ENCODE results near the gene CHRNA5. TPM values are rescaled to one million over a fixed set of nuclear protein-coding genes. Genes with fewer than 3 reads are reported as not detected.
"Not testable (repeated sequence)": the region's sequence is repeated elsewhere in the genome, so short reads cannot be mapped to it uniquely, and the experiment has no call there.

Gene CHRNA5
- total and polyA plus RNA-seq, 7 experiments from 2014 or later, result 0.10 to 3.4 (median 0.62) TPM; not detected in 2

DNA sequence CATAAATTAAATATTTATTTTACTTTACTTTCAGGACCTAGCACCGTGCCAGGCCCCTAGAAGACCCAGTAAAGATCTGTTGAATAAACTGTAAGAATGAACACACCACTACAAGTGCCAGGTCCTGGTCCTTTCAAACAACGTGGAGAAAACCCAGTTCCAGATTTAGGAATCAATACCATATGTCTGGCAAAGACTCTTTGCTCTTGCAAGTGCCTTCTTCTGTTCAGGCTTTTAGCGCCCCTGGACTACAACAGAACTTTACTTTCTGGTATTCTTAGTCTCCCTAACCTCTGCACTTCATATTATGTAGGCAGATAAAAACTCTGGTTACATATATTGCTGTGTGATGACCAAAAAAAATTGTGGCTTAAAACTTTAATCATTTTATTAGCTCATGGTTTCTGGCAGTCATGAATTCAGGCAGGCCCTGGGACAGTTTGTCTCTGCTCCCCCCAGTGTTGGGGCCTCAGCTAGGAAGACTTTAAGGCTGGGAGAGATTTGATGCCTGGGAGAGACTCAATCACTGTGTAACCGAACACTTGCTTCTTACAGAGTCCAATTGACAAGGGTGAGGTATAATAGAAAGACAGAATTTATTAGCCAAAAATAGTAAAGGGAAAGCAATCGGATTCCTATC is 27.9 kb upstream of the CHRNA5 start:
- Histone ChIP-seq H3K36me3 (ENCODE audit: control insufficient read depth in 2 of 3, insufficient read depth in 3 of 3, low read length in 3 of 3) (peaks cover 0 to 7% (median 0%) of the 10 kb centered on the region in 3 experiments), H3K4me1 (ENCODE audit: control insufficient read depth in 2 of 2, insufficient read depth in 2 of 2, low read length in 2 of 2) (peaks cover 10 to 15% of the 10 kb centered on the region in 2 donors), H3K4me3 (ENCODE audit: low read length) (no peak overlapping the region), H3K9me3 (ENCODE audit: control insufficient read depth in 2 of 3, low read length in 3 of 3) (no peaks in the 10 kb centered on the region), H3K27me3 (ENCODE audit: control insufficient read depth in 2 of 2, insufficient read depth in 2 of 2, low read length in 2 of 2) (no peaks in the 10 kb centered on the region), H3K27ac (ENCODE audit: low read depth, low read length) (no peak overlapping the region)
- ATAC-seq, result no peak
- ChIA-PET POLR2A (no interaction called here), CTCF (no interaction called here)
- intact Hi-C loops (cut with micrococcal nuclease), result no loop called here
- Mint-ChIP-seq H3K4me3 (peak overlapping the region in 1 of 10 donors; percentile 1), H3K4me1 (peaks cover 9 to 28% (median 18%) of the 10 kb centered on the region in 7 donors), H3K9me3 (peaks cover 0 to 11% (median 0%) of the 10 kb centered on the region in 11 donors), H3K27me3 (peaks cover 0 to 4% (median 0%) of the 10 kb centered on the region in 5 donors), H3K27ac (no peak overlapping the region), H3K36me3 (peaks cover 0 to 12% (median 5%) of the 10 kb centered on the region in 5 donors)
- DNase-seq, result no peak

DNA sequence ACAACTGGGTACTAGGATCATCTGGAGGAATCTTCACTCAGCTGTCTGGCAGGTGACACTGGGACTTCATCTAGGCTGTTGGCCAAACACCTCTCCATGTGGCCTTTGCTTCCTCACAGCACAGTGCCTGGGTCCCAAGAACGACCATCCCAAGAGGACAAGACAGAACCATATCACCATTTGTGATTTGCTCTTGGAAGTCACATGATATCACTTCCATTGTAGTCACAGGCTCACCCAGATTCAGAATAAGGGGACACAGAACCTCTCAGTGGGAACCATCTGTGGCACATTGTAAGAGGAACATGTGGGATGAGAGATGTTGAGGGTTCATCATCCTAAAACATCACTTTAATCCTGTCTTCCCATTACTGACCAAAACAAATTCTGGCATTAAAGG is 27.0 kb upstream of the CHRNA5 start:
- ChIA-PET POLR2A (interaction anchor here (1.4 kb wide), 1 partner anchor 45 kb away, joined by 3 read pairs; no protein-coding TSS in a partner anchor), CTCF (no interaction called here)
- H3K4me3 Mint-ChIP-seq, result peak overlapping the region in 5 of 10 donors; percentile 5 to 73 (median 29)

DNA sequence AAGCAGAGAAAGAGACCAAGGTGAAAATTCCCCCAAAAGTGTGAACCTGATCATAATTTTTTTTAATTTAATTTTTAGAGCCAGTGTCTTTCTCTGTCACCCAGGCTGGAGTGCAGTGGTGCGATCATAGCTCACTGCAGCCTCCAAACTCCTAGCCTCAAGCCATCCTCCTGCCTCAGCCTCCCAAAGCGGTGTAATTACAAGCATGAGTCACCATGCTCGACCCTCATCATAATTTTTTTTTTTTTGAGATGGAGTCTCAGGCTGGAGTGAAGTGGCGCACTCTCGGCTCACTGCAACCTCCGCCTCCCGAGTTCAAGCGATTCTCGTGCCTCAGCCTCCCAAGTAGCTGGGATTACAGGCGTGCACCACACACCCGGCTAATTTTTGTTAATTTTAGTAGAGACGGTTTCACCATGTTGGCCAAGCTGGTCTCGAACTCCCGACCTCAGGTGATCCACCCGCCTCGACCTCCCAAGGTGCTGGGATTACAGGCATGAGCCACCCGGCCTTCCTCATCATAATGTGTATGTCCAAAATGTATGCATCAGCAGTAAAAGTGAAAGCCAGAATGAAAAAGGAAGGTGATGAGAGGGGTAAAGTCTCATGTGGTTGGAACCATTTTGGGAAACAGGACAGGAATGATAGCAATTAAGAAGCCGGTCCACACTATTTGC is 25.7 kb upstream of the CHRNA5 start:
- Mint-ChIP-seq H3K27ac (peak overlapping the region; percentile 91 to 100 (median 99)), H3K36me3 (peaks cover 0 to 19% (median 7%) of the 10 kb centered on the region in 5 donors), H3K4me1 (peaks cover 18 to 44% (median 33%) of the 10 kb centered on the region in 7 donors), H3K4me3 (peak overlapping the region; percentile 86 to 99 (median 92)), H3K9me3 (peaks cover 0 to 11% (median 0%) of the 10 kb centered on the region in 11 donors)
- CTCF ChIA-PET, result interaction anchor here (0.7 to 1.1 kb wide), 2 partner anchors 14 to 61 kb away, joined by 3 read pairs; no protein-coding TSS in a partner anchor
- intact Hi-C loops (cut with micrococcal nuclease), result loop anchor here (1.0 to 2.0 kb wide), 8 partner anchors 10 to 391 kb away; partner anchors contain the start of genes CHRNA5 (in 2 of the 2), HYKK (in 2 of the 2), IREB2 (in 2 of the 2) and IDH3A (in 1 of the 2)
- not testable (repeated sequence) for ATAC-seq; H3K27me3 ChIP-seq (ENCODE audit: control insufficient read depth in 2 of 2, insufficient read depth in 2 of 2, low read length in 2 of 2); H3K9me3 ChIP-seq (ENCODE audit: control insufficient read depth in 2 of 3, low read length in 3 of 3); H3K27me3 Mint-ChIP-seq; DNase-seq
- Histone ChIP-seq H3K27ac (ENCODE audit: low read depth, low read length) (peak overlapping the region; percentile 99), H3K4me3 (ENCODE audit: low read length) (peak overlapping the region; percentile 89), H3K4me1 (ENCODE audit: control insufficient read depth in 2 of 2, insufficient read depth in 2 of 2, low read length in 2 of 2) (peaks cover 19 to 23% of the 10 kb centered on the region in 2 donors), H3K36me3 (ENCODE audit: control insufficient read depth in 2 of 3, insufficient read depth in 3 of 3, low read length in 3 of 3) (peaks cover 0 to 21% (median 5%) of the 10 kb centered on the region in 3 experiments)
- POLR2A ChIA-PET, result interaction anchor here (0.8 to 2.4 kb wide), 13 partner anchors 10 to 334 kb away, joined by 3 to 43 read pairs (median 3); partner anchors contain the start of genes CHRNA5, DNAJA4, HYKK and IREB2

More for the DNA sequence above, 27.0 kb upstream of the CHRNA5 start:
- Mint-ChIP-seq H3K27me3 (peaks cover 0 to 4% (median 0%) of the 10 kb centered on the region in 5 donors), H3K36me3 (peaks cover 0 to 15% (median 7%) of the 10 kb centered on the region in 5 donors), H3K9me3 (peaks cover 0 to 11% (median 0%) of the 10 kb centered on the region in 11 donors), H3K27ac (peak overlapping the region in 6 of 9 donors; percentile 19 to 99 (median 58)), H3K4me1 (peaks cover 16 to 38% (median 27%) of the 10 kb centered on the region in 7 donors)
- Histone ChIP-seq H3K4me3 (ENCODE audit: low read length) (no peak overlapping the region), H3K4me1 (ENCODE audit: control insufficient read depth in 2 of 2, insufficient read depth in 2 of 2, low read length in 2 of 2) (peaks cover 19% of the 10 kb centered on the region in 2 donors), H3K36me3 (ENCODE audit: control insufficient read depth in 2 of 3, insufficient read depth in 3 of 3, low read length in 3 of 3) (peaks cover 0 to 15% (median 0%) of the 10 kb centered on the region in 3 experiments), H3K27me3 (ENCODE audit: control insufficient read depth in 2 of 2, insufficient read depth in 2 of 2, low read length in 2 of 2) (no peaks in the 10 kb centered on the region), H3K27ac (ENCODE audit: low read depth, low read length) (no peak overlapping the region), H3K9me3 (ENCODE audit: control insufficient read depth in 2 of 3, low read length in 3 of 3) (no peaks in the 10 kb centered on the region)
- DNase-seq (no peak), ATAC-seq (no peak)
- intact Hi-C loops (cut with micrococcal nuclease), result no loop called here

DNA sequence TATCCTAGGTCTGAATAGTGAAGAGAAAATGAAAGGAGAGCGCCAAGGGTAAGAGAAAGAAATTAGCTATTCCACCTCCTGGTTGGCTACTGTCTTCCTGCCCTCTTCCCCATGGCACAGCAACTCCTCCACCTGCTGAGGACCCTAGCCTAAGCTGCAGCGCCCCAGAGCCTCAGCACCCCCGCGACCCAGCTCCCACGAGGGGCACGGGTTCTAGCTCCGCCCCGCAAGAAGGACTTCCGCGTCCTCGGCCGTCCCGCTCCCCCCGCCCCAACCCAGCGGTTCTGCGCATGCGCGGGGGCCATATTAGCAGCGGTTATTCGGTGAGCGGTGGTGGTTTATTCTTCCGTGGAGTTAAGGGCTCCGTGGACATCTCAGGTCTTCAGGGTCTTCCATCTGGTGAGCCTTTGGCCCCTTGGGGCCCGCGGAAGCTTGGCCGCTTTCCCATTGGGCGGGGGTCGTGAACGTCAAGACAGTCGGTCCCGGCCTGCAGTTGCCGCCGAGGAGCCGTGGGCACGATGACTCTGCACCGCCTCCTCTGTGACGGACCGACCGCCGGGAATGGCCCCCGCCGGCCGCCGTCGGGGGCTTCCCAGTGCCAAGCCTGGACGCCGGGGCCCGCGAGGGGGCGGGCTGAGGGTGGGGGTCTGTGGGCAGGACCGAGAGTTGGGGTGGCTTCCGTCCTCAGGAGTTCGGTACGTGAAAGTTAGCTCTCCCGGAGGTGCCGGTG is 25.0 kb upstream of the CHRNA5 start, which contains the start of gene PSMA4:
Gene PSMA4 (plus strand): TSS at position 304 of the 730 bp plus-strand sequence. CDS start 1,484 bp downstream, outside the sequence.
- peak within 1 kb of the TSS; percentile 91 to 100 (median 99) for H3K27ac Mint-ChIP-seq

DNA sequence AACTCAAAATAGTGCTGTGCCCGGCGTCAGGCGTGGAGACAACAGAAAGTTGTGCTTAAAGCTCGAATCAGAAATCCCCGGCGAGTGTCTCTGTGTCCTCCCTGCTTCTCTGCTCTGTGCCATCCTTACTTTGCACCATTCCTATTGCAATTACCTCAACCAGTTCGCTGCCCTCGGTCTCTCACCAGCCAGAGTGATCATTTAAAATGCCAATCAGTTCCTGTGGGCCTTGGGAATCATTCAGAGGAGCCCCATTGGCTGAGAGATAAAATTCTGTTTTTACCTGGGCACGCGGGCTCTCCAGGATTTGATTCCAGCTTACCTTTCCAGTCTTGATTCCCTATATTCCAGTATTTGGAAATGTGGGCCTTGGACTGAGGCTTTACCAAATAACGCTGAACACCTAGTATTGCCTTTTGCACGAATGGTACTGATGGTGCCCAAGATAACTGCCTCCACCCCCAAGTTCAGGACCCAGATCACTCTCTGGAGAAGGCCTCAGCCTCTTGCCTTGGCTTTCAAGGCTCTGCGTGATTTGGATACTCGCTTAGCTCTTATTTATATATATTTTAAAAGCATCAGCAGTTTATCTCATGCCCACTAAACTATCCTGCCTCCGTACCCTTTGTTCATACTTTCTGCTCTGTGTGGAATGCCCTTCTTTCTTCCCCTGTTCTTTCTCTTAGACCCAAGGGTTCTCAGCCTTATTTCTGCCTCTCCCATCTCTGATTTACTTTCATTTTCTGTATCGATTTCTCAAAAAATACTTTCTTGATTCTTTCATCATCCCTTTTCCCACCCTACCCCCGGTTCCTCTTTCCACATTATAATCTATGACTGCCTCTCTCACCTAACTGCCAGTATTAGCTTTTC is 24.2 kb upstream of the CHRNA5 start:
- H3K36me3 ChIP-seq (ENCODE audit: control insufficient read depth in 2 of 3, insufficient read depth in 3 of 3, low read length in 3 of 3), result peaks cover 11 to 34% (median 20%) of the 10 kb centered on the region in 3 experiments
- H3K9me3 ChIP-seq (ENCODE audit: control insufficient read depth in 2 of 3, low read length in 3 of 3), result no peaks in the 10 kb centered on the region
- Mint-ChIP-seq H3K4me3 (peak overlapping the region; percentile 86 to 99 (median 92)), H3K27ac (peak overlapping the region; percentile 91 to 100 (median 99)), H3K36me3 (peaks cover 0 to 22% (median 18%) of the 10 kb centered on the region in 5 donors), H3K9me3 (peaks cover 0 to 11% (median 0%) of the 10 kb centered on the region in 11 donors), H3K27me3 (peaks cover 0 to 4% (median 0%) of the 10 kb centered on the region in 5 donors), H3K4me1 (peaks cover 18 to 51% (median 35%) of the 10 kb centered on the region in 7 donors)
- H3K4me3 ChIP-seq (ENCODE audit: low read length), result peak overlapping the region; percentile 89
- intact Hi-C loops (cut with micrococcal nuclease), result loop anchor here (1.0 to 2.0 kb wide), 8 partner anchors 8 to 392 kb away; partner anchors contain the start of genes CHRNA5 (in 2 of the 2), HYKK (in 2 of the 2), IREB2 (in 2 of the 2) and IDH3A (in 1 of the 2)
- ChIA-PET CTCF (interaction anchor here (0.6 to 1.1 kb wide), 2 partner anchors 62 to 288 kb away, joined by 3 read pairs; no protein-coding TSS in a partner anchor), POLR2A (interaction anchor here (0.7 to 2.4 kb wide), 13 partner anchors 8 to 332 kb away, joined by 3 to 43 read pairs (median 3); partner anchors contain the start of genes CHRNA5, HYKK, IREB2 and MORF4L1)
- peak overlapping the region; percentile 99 for H3K27ac ChIP-seq (ENCODE audit: low read depth, low read length)
- H3K4me1 ChIP-seq (ENCODE audit: control insufficient read depth in 2 of 2, insufficient read depth in 2 of 2, low read length in 2 of 2), result peaks cover 19 to 23% of the 10 kb centered on the region in 2 donors
- H3K27me3 ChIP-seq (ENCODE audit: control insufficient read depth in 2 of 2, insufficient read depth in 2 of 2, low read length in 2 of 2), result no peaks in the 10 kb centered on the region
- DNase-seq, result peak in 4 of 9 donors; percentile 5 to 11 (median 6)
- no peak for ATAC-seq

More for the DNA sequence above, 25.0 kb upstream of the CHRNA5 start, which contains the start of gene PSMA4:
- Histone ChIP-seq H3K36me3 (ENCODE audit: control insufficient read depth in 2 of 3, insufficient read depth in 3 of 3, low read length in 3 of 3) (peaks cover 3 to 26% (median 12%) of the 10 kb centered on the region in 3 experiments), H3K9me3 (ENCODE audit: control insufficient read depth in 2 of 3, low read length in 3 of 3) (no peaks in the 10 kb centered on the region), H3K4me1 (ENCODE audit: control insufficient read depth in 2 of 2, insufficient read depth in 2 of 2, low read length in 2 of 2) (peaks cover 19 to 23% of the 10 kb centered on the region in 2 donors), H3K27me3 (ENCODE audit: control insufficient read depth in 2 of 2, insufficient read depth in 2 of 2, low read length in 2 of 2) (no peaks in the 10 kb centered on the region), H3K27ac (ENCODE audit: low read depth, low read length) (peak within 1 kb of the TSS; percentile 99), H3K4me3 (ENCODE audit: low read length) (peak within 1 kb of the TSS; percentile 89)
- DNase-seq, result peak; percentile 89 to 97 (median 95)
- Mint-ChIP-seq H3K4me1 (peaks cover 18 to 47% (median 35%) of the 10 kb centered on the region in 7 donors), H3K27me3 (peaks cover 0 to 4% (median 0%) of the 10 kb centered on the region in 5 donors), H3K9me3 (peaks cover 0 to 11% (median 0%) of the 10 kb centered on the region in 11 donors), H3K36me3 (peaks cover 0 to 20% (median 10%) of the 10 kb centered on the region in 5 donors), H3K4me3 (peak within 1 kb of the TSS; percentile 86 to 99 (median 92))
- ChIA-PET CTCF (interaction anchor here (0.6 to 1.1 kb wide), 2 partner anchors 62 to 289 kb away, joined by 3 read pairs; no protein-coding TSS in a partner anchor), POLR2A (interaction anchor here (0.8 to 2.4 kb wide), 12 partner anchors 10 to 333 kb away, joined by 3 to 43 read pairs (median 4); partner anchors contain the start of genes CHRNA5, DNAJA4, HYKK and IREB2)
- ATAC-seq, result peak; percentile 93
- intact Hi-C loops (cut with micrococcal nuclease), result loop anchor here (1.0 to 2.0 kb wide), 8 partner anchors 9 to 392 kb away; partner anchors contain the start of genes CHRNA5 (in 2 of the 2), HYKK (in 2 of the 2), IREB2 (in 2 of the 2) and IDH3A (in 1 of the 2)

All from naive thymus-derived CD4-positive, alpha-beta T cell (primary cell).